NAMALWA (cell line): ENCODE measurements around the gene TMPRSS11B.
"Not testable (repeated sequence)": the region's sequence is repeated elsewhere in the genome, so short reads cannot be mapped to it uniquely, and the experiment has no call there.

Experiments used
- DNase-seq: peaks from one replicate; pipeline ENCODE4 v3.0.0-alpha.2; 2015; ENCODE audit warnings: low spot score

The TMPRSS11B gene

GRCh38 chr4:68245594-68245993 lies at the start of gene TMPRSS11B:
Gene TMPRSS11B, minus strand, starts transcription at chr4:68245694. Its CDS starts 136 bp downstream, at chr4:68245558.
- no peak for DNase-seq

GRCh38 chr4:68291256-68291655 lies 45.8 kb upstream of the TMPRSS11B start:
- DNase-seq: no peak

- no peak for DNase-seq
Measured at GRCh38 chr4:68288393-68288740, 42.9 kb upstream of the TMPRSS11B start.

- DNase-seq: no peak
Measured at GRCh38 chr4:68287704-68288392, 42.4 kb upstream of the TMPRSS11B start.

- DNase-seq: no peak
Measured at GRCh38 chr4:68283714-68284113, 38.2 kb upstream of the TMPRSS11B start.

- DNase-seq: no peak
Measured at GRCh38 chr4:68283095-68283494, 37.6 kb upstream of the TMPRSS11B start.

GRCh38 chr4:68281796-68282740 lies 36.6 kb upstream of the TMPRSS11B start:
- DNase-seq: not testable (repeated sequence)

- no peak for DNase-seq
Measured at GRCh38 chr4:68278029-68278428, 32.5 kb upstream of the TMPRSS11B start.

GRCh38 chr4:68277627-68278026 lies 32.1 kb upstream of the TMPRSS11B start:
- DNase-seq: no peak

GRCh38 chr4:68272860-68273259 lies 27.4 kb upstream of the TMPRSS11B start:
- DNase-seq: no peak

- DNase-seq: peak; percentile 6
Measured at GRCh38 chr4:68272380-68272779, 26.9 kb upstream of the TMPRSS11B start.

GRCh38 chr4:68271851-68272357 lies 26.4 kb upstream of the TMPRSS11B start:
- DNase-seq: peak; percentile 74

GRCh38 chr4:68267433-68267944 lies 22.0 kb upstream of the TMPRSS11B start:
- DNase-seq: no peak

- no peak for DNase-seq
Measured at GRCh38 chr4:68264875-68265565, 19.5 kb upstream of the TMPRSS11B start.

- no peak for DNase-seq
Measured at GRCh38 chr4:68259191-68259590, 13.7 kb upstream of the TMPRSS11B start.

- DNase-seq: no peak
Measured at GRCh38 chr4:68257719-68258118, 12.2 kb upstream of the TMPRSS11B start.

GRCh38 chr4:68256284-68256683 lies 10.8 kb upstream of the TMPRSS11B start:
- no peak for DNase-seq

- no peak for DNase-seq
Measured at GRCh38 chr4:68250151-68250930, 4.8 kb upstream of the TMPRSS11B start.

GRCh38 chr4:68249434-68249833 lies 3.9 kb upstream of the TMPRSS11B start:
- DNase-seq: no peak

- no peak for DNase-seq
Measured at GRCh38 chr4:68240620-68241019, 4.9 kb downstream of the TMPRSS11B start.

GRCh38 chr4:68228568-68228967 lies 16.9 kb downstream of the TMPRSS11B start:
- DNase-seq: no peak
